ENCODE results near the gene BCAS3.

- TF ChIP-seq EZH2phosphoT487 (IDR thresholded peaks at IDR 0.05; ENCODE audit: insufficient read depth, low read depth), result no peak
- no peak for TF ChIP-seq EZH2 (IDR thresholded peaks at IDR 0.05; ENCODE audit: insufficient read depth, poor library complexity, severe bottlenecking)
Measured at GRCh38 chr17:60678118-60678444, 430 bp downstream of the BCAS3 start.
